NCI-H526 (cell line): ENCODE data around the gene ATP10B.

Source experiments
- DNase-seq, 2 experiments: peaks; one replicate each; lab custom pipeline; 2025; lab: John Stamatoyannopoulos, UW

The ATP10B gene

GRCh38 chr5:160635046-160635445, 217.0 kb downstream of the ATP10B start:
- no peak for DNase-seq

- no peak for DNase-seq
Measured at GRCh38 chr5:160629003-160629402, 223.0 kb downstream of the ATP10B start.

- DNase-seq: no peak
Measured at GRCh38 chr5:160628619-160628968, 223.4 kb downstream of the ATP10B start.

- DNase-seq: no peak
Measured at GRCh38 chr5:160627921-160628618, 223.9 kb downstream of the ATP10B start.

- DNase-seq: no peak
Measured at GRCh38 chr5:160626322-160626721, 225.7 kb downstream of the ATP10B start.

GRCh38 chr5:160621526-160621925, 230.5 kb downstream of the ATP10B start:
- DNase-seq: no peak

- DNase-seq: no peak
Measured at GRCh38 chr5:160620401-160620800, 231.6 kb downstream of the ATP10B start.

- DNase-seq: no peak
Measured at GRCh38 chr5:160619381-160619780, 232.6 kb downstream of the ATP10B start.

GRCh38 chr5:160618286-160618685, 233.7 kb downstream of the ATP10B start:
- no peak for DNase-seq

- no peak for DNase-seq
Measured at GRCh38 chr5:160616712-160617497, 235.1 kb downstream of the ATP10B start.

GRCh38 chr5:160614136-160614535, 237.9 kb downstream of the ATP10B start:
- DNase-seq: no peak

GRCh38 chr5:160605266-160605665, 246.7 kb downstream of the ATP10B start:
- DNase-seq: no peak

GRCh38 chr5:160604484-160604883, 247.5 kb downstream of the ATP10B start:
- DNase-seq: no peak

GRCh38 chr5:160602744-160603143, 249.3 kb downstream of the ATP10B start:
- no peak for DNase-seq

GRCh38 chr5:160601046-160601445, 251.0 kb downstream of the ATP10B start:
- DNase-seq: no peak

- no peak for DNase-seq
Measured at GRCh38 chr5:160573318-160573717, 278.7 kb downstream of the ATP10B start.

GRCh38 chr5:160567031-160567705, 284.8 kb downstream of the ATP10B start:
- DNase-seq: no peak

GRCh38 chr5:160565376-160565775, 286.6 kb downstream of the ATP10B start:
- DNase-seq: no peak

GRCh38 chr5:160556846-160557245, 295.2 kb downstream of the ATP10B start:
- no peak for DNase-seq

GRCh38 chr5:160555971-160556631, 295.9 kb downstream of the ATP10B start:
- no peak for DNase-seq

- no peak for DNase-seq
Measured at GRCh38 chr5:160555581-160555970, 296.4 kb downstream of the ATP10B start.

- DNase-seq: no peak
Measured at GRCh38 chr5:160550075-160550474, 301.9 kb downstream of the ATP10B start.
